GF-D8 (cell line): ENCODE data around the gene ANXA11.
A peak's percentile ranks its signal among the peaks of the same experiment; 100 is the strongest.
"Not testable (repeated sequence)": the region's sequence is repeated elsewhere in the genome, so short reads cannot be mapped to it uniquely, and the experiment has no call there.

Source experiments
- DNase-seq: peaks from one replicate; lab custom pipeline; 2025; lab: John Stamatoyannopoulos, UW

ANXA11 gene

DNA sequence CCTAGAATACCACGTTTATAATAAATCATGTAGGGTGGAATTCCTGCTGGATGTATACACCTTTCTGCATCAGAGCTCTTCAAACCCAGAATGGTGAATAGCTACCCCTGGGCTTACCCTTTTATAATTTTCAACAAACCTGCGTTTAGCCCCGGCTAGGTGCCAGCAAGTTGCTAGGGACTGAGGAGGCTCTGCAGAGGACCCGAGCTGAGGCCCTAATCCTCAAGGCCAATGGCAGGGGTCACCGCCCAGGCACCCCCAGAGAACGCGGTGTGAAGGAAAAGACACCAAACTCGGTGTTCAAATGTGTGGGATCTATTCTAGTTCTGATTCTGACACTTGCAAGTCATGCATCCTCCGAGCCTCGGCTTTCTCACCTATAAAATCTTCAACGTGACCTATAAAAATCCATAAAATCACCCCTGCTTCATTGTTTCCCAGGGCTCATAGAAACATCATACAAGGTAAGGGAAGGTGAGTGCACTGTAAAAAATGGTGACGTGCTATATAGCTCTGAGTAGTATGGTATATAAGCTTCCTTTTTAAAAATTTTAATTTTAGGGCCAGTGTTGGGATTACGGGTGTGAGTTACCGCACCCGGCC, 2.5 kb upstream of the ANXA11 start:
- no peak for DNase-seq

- no peak for DNase-seq
Measured at GRCh38 chr10:80206277-80206655, 929 bp upstream of the ANXA11 start.

DNA sequence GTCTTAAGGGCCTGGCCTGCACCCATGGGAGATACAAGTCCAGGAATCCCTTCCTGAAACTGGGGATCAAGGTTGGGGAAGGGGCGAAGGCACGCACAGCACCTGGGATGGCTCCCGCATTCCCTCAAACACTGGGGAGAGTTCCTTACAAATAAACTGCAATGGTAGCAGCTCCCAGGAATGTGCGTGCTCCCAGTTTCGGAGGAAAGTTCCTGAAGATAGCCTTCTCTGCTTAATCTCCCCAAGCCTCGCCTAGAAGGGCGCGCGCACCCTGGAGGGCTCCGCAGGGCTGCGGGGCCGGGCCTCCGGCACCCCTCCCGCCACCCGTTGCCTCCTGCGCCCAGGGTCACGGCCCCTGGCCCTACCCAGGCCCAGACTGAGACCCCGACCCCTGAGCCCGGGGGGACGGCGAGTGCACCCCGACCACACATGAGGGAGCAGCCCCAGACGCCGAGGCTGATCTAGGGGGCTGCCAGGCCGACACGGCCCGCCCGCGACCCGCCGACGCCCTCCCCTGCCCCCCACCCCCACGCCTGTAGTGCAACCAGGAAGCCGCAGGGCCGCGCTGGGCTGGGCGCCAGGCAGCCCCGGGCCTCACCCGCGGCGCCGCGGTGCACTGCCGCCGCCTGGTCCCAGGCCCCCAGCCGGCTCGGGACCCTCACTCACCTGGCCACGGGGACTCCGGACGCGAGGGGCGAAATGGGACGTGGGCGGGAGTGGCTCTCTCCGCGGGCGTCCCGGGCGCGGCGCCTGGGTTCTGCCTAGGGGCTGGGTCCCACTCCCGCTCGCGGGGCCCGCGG, 460 bp downstream of the ANXA11 start:
- DNase-seq, result no peak

GRCh38 chr10:80203835-80204676, 1.3 kb downstream of the ANXA11 start:
- DNase-seq, result no peak

DNA sequence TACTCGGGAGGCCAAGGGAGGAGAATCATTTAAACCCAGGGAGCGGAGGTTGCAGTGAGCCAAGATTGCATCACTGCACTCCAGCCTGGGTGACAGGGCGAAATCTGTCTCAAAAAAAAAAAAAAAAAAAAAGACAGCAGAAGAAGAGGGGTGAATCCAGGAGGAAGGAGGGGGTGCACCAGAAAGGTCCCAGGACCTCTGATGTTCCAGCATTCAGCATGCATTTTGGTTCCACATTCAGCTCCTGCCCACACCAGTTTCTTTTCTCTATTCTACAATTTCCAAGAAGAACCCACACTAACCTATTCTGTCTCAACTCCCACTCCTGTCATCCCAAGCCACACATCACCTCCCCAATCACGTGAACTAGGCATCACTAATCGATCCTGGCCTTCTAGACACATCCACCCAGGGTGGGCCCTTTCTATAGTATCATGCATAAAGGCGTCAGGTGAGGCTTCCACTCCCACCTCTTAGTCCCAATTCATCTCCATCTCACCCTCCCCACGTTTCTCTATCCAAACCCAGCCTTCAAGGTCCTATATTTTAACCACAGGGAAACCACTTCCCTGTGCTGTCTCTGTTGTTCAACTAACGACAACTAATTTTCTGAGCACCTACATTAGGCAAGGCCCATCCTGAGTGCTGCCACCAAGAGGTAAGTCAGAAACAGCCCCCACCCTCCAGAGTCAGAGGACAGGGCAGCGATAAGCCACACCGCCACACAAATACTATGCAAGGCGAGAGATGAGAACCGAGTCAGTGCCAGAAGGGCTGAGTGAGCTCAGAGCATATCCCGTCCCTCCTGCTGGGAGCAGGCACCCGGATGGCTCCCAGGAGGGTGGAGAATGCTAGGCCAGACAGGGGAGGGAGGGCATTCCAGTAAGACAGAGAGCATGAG, 2.2 kb downstream of the ANXA11 start:
- peak; percentile 65 for DNase-seq

- not testable (repeated sequence) for DNase-seq
Measured at GRCh38 chr10:80202530-80202929, 2.8 kb downstream of the ANXA11 start.

DNA sequence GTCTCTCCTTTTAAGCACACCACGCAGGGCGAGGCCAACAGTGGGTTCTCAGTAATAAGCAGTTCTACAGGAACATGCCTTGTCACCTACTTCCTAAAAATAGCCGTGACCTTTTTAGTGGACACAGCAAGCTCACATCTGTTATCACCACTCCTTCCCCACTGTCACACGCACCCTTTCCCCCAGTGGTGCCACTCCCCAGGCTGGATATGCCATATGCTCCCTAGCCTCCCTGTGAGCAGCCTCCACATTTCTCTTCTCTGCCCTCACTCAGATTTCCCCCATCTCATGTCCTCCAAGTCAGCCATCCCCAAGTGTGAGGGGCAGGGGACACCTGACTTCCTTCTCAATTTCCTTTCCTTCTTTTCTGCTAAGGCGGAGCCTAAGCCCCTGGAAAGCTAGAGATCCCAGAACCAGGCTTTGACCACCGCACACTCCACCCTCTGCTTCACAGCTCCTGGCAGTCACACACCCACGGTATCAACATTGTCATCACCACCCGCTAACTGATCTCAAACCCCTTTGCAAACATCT, 3.7 kb downstream of the ANXA11 start:
- DNase-seq, result no peak

DNA sequence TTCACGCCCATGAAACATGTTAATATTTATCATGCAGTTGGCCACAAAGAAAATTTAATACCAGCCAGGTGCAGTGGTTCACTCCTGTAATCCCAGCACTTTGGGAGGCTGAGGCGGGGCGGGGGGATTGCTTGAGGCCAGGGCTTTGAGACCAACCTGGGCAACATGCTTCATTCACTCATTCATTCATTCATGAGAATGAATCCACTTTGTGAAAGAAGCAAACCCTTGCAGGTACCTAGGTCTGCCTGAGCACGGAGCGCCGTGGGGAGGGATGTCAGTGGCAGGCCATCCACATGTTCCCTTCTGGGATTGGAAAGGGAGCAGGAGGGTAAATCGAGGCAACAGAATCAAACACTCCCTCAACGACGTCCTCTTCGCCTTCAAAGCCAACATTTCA, 4.7 kb downstream of the ANXA11 start:
- no peak for DNase-seq

GRCh38 chr10:80200259-80200658, 5.1 kb downstream of the ANXA11 start:
- no peak for DNase-seq

DNA sequence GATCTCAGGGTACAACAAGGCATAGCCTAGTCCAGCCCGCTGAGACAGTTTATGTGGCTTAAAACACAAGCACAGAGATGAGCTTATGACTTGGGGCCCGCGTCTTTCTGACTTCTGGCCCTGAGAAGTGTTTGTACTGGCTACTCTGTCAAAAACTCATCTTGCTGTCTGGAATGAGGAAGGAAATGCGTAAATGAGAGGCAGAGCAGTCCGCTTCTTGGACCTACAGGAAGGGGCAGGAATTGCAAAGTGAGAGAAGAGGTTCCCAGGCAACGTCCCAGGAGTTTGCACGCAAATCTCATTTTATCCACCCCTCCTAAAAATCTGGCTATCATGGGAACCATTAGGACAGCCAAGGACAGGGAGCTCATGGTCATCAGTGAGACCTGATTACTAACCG, 5.5 kb downstream of the ANXA11 start:
- peak; percentile 64 for DNase-seq

DNA sequence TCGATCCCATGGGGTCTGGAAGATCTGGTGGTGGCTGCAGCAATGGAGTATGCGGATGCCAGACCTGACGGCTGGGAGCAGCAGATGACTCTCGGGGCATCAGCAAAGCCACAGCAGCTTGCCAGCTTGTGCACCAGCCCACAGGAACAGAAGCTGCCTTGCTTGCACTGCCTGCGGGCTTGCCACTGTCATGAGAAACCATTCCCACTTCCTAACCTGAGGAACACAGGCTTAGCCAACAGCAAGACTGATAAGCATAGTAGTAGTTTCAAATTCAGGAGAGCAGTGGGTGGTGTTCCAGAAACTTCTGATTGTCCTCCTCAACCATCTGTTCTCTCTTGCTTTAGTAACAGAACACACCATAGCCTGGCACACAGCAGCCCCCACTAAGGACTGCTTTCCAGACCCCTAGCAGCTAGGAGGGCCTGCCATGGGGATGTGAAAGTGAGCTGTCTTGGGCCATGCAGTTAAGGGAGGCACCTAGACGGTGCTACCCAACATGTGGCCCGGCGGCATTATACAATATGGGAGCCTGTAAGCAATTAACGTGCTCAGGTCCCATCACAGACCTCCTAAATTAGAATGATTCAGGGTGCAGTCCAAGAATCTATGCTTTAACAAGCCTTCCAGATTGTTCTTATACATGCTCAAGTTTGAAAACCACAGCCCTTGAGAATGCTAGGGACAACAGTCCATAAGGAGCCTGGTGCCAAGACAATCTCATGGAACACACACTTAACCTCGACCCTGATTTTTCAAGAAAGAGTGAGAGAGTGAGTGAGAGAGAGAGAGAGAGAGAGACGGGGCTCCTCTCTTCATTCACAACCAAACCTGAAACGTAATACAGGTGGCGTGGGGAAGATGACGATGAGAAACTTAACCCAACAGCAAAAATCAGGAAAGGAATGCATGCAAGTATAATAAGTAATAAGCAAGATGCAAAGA, 7.1 kb downstream of the ANXA11 start:
- no peak for DNase-seq

- DNase-seq, result no peak
Measured at GRCh38 chr10:80196950-80197315, 8.4 kb downstream of the ANXA11 start.

- no peak for DNase-seq
Measured at GRCh38 chr10:80196270-80196949, 8.9 kb downstream of the ANXA11 start.

GRCh38 chr10:80195046-80195574, 10.2 kb downstream of the ANXA11 start:
- DNase-seq, result no peak

- DNase-seq, result no peak
Measured at GRCh38 chr10:80194373-80195045, 10.8 kb downstream of the ANXA11 start.

GRCh38 chr10:80192553-80192952, 12.8 kb downstream of the ANXA11 start:
- no peak for DNase-seq

- DNase-seq, result no peak
Measured at GRCh38 chr10:80191589-80192270, 13.6 kb downstream of the ANXA11 start.

- DNase-seq, result no peak
Measured at GRCh38 chr10:80188713-80189112, 16.6 kb downstream of the ANXA11 start.
